Endometrial microvascular endothelial cells (primary cell): ENCODE measurements around the gene TMLHE. TPM values are rescaled to one million over a fixed set of nuclear protein-coding genes. Genes with fewer than 3 reads are reported as not detected.
"Not testable (repeated sequence)": the region's sequence is repeated elsewhere in the genome, so short reads cannot be mapped to it uniquely, and the experiment has no call there.

ENCODE experiments used
- in situ Hi-C: cut with HindIII; loops from 2 replicates; pipeline ENCODE4 v1.10.0; 2017; ENCODE audit warnings: low sequenced_read_pairs, low pct_unique_long_range_greater_than_20kb; ENCODE audit errors: inconsistent ontology term
- total RNA-seq: library from RNA; depleted of rRNA; stranded (reverse); fragments of >200 nt; gene quantifications from one replicate; pipeline ENCODE4 v1.2.3, GENCODE V29; 2015; ENCODE audit errors: inconsistent ontology term

The TMLHE gene, protein sequence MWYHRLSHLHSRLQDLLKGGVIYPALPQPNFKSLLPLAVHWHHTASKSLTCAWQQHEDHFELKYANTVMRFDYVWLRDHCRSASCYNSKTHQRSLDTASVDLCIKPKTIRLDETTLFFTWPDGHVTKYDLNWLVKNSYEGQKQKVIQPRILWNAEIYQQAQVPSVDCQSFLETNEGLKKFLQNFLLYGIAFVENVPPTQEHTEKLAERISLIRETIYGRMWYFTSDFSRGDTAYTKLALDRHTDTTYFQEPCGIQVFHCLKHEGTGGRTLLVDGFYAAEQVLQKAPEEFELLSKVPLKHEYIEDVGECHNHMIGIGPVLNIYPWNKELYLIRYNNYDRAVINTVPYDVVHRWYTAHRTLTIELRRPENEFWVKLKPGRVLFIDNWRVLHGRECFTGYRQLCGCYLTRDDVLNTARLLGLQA
- total RNA-seq: 8.3 TPM

- in situ Hi-C loops: no loop called here
Observed at GRCh38 chrX:155612312-155613224, at the start of gene TMLHE, which contains the start of gene SPRY3. Gene TMLHE (minus strand): TSS chrX:155612952. CDS start chrX:155545276, 67,676 bp downstream. Gene SPRY3 (plus strand): TSS chrX:155612586.

GRCh38 chrX:155662282-155662681, 49.5 kb upstream of the TMLHE start:
- in situ Hi-C loops: no loop called here

GRCh38 chrX:155645180-155645579, 32.4 kb upstream of the TMLHE start:
- in situ Hi-C loops: no loop called here

DNA sequence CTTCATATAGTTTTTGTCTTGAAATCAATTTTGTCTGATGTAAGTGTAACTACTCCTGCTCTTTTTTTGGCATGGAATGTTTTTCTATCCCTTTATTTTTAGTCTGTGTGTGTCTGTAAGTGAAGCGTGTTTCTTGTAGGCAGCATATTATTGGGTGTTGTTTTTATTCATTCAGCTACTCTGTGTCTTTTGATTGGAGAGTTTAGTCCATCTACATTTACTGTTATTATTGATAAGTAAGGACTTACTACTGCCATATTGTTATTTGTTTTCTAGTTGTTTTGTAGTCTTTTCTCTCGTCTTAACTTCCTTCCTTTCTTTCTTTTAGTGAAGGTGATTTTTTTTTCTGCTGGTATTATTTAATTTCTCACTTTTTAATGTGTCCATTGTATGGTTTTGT, 30.5 kb upstream of the TMLHE start:
- in situ Hi-C loops: no loop called here

DNA sequence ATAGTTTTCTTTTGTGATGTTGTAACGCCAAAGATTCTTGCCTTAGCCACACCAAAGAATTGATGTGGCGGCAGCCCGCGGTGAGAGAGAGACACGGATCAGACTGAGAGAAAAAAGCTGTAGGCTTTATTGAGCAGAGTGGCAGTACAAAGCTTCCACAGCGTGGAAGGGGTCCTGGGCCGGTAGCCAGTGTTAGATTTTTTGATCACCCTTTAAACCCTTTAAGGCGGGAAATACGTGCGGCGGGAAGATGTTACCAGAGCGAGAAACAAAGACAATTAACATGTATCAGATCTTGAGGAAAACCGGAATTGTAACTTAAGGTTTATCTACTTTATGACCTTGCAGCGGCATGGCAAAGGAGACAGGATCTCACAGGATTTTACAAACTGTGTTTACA, 28.6 kb upstream of the TMLHE start:
- in situ Hi-C loops: not testable (repeated sequence)

DNA sequence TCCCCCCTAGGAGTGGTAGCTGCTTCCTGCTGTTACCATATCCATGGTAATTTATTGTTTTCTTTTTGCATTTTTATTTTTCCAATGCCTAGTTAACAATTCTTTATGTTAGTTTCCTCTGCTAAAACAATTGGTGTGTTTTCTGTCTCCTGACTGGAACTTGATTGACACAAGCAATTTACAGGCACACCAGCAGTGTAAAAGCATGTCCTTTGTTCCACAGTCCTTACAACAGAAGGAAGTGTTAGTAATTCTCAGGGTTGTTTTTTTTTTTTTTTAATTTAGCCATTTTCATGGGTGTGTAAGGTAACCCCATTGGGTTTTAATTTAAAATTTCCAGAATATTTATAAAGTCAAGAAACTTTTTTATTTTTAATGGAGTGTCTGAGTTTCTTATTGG, 25.0 kb upstream of the TMLHE start:
- in situ Hi-C loops: no loop called here

GRCh38 chrX:155635019-155635418, 22.3 kb upstream of the TMLHE start:
- in situ Hi-C loops: not testable (repeated sequence)

- in situ Hi-C loops: no loop called here
Observed at GRCh38 chrX:155632431-155633100, 19.8 kb upstream of the TMLHE start.

GRCh38 chrX:155620110-155620509, 7.4 kb upstream of the TMLHE start:
- in situ Hi-C loops: not testable (repeated sequence)

DNA sequence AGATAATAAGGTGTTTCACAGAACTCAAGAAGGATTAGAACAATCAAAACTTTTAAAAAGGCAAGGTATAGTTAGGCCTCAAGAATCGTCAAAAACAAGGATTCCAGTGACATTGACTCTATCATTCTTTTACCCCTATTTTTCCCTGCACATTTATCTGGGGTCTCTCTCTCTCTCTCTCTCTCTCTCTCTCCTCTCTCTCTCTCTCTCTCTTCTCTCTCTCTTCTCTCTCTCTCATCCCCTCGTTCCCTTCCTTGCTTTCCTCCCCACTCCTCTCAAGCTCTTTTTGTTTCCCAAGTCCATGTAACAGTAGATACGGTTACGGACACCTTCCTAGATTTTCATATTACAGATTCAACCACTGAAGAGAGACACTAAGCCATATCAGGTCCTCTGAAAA, 3.2 kb upstream of the TMLHE start:
- in situ Hi-C loops: no loop called here

- in situ Hi-C loops: no loop called here
Observed at GRCh38 chrX:155613927-155614559, 1.3 kb upstream of the TMLHE start.

DNA sequence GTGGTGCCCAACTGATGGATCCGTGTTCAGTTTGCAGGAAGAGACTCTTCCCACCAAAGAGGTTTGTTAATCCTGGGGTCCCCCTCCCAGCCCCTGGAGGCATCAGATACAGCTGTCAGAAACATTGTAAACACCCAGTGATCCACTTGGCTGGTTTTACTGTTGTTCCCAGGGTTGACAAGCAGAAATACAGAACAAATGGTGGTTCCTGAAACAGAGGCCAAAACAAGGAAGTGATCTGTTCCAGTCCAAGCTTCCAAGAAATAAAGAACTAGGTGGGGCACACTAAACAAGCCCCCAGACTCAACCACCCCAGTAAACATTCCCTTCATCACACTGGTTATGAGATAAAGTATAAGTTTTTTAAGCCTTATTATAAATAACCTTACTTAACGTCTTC, 1.4 kb downstream of the TMLHE start:
- in situ Hi-C loops: no loop called here

- in situ Hi-C loops: no loop called here
Observed at GRCh38 chrX:155592981-155593380, 19.8 kb downstream of the TMLHE start.

DNA sequence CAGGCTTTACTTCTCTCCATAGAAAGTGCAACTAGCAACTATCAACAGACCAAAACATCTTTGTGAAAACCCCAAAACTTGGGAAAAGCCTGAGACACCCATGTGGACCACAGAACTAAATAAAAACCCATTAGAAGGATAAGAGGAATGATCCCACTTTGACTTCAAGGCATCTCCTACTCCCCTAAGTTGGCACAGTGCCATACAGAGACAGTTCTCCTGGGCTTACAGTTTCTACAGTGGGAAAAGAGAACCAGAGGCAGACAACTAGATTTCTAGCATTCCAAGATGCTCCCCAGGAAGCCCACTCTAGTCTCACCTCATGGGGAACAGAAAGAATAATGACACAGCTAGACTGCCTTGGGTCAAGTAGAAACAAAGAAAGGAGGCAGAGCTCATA, 20.4 kb downstream of the TMLHE start:
- in situ Hi-C loops: no loop called here

GRCh38 chrX:155577682-155578081, 35.1 kb downstream of the TMLHE start:
- in situ Hi-C loops: no loop called here

DNA sequence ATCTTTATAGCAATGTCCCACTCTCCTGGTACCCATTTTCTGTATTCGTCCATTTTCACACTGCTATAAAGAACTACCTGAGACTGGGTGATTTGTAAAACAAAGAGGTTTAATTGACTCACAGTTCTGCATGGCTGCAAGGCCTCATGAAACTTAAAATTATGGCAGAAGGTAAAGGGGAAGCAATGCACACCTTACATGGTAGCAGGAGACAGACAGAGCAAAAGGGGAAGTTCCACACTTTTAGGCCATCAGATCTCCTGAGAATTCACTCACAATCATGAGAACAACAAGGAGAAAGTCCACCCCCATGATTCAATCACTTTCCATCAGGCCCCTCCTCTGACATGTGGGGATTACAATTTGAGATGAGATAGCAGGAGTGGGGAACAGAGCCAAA, 49.7 kb downstream of the TMLHE start:
- in situ Hi-C loops: no loop called here

DNA sequence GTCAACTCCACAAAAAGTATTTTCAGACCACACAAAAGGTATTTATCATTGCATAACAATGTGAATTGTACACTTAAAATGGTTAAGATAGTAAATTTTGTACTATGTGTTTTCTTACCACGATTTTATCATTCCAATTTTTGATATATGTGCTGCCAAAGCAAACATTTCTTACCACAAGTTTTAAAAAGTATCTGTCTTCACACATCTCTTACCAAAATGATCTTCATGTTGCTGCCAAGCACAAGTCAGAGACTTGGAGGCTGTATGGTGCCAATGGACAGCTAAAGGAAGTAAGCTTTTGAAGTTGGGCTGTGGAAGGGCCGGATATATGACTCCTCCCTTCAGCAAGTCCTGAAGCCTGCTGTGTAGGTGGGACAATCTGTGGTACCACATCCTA, 67.9 kb downstream of the TMLHE start:
- in situ Hi-C loops: no loop called here

- in situ Hi-C loops: no loop called here
Observed at GRCh38 chrX:155535866-155536265, 76.9 kb downstream of the TMLHE start.

DNA sequence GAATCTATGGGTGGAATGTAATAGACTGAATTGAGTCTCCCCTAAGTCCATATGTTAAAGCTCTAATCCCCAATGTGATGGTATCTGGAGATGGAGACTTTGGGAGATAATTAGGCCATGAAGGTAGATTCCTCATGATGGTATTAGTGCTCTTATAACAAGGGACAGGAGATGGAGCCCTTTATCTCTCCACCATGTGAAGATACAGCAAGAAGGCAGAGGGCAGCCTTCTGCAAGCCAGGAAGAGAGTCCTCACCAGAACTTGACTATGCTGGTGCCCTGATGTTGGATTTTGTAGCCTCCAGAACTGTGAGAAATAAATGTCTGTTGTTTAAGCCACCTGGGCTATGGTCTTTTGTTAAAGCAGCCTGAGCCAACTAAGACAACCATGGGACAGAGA, 78.0 kb downstream of the TMLHE start:
- in situ Hi-C loops: no loop called here
